Breast epithelium (tissue), 3 donors: ENCODE results near the gene PCDH15.

Experiments used
- POLR2A ChIP-seq: fragments of 450-650 bp; IDR thresholded peaks from one replicate; pipeline ENCODE4 v1.6.1; 2016; ENCODE audit warnings: antibody characterized with exemption, mild to moderate bottlenecking, moderate library complexity
- POLR2AphosphoS5 ChIP-seq, 3 donors: sonication (generic); formaldehyde crosslinking; IDR thresholded peaks; one replicate each; pipeline ENCODE4 v1.6.1; 2017; ENCODE audit warnings: antibody characterized with exemption in 3 of 3
- TF ChIP-seq, protein P1 (sequence below), 3 donors: fragments of 450-650 bp; IDR thresholded peaks; one replicate each; pipeline ENCODE4 v1.5.1; 2016 to 2017; ENCODE audit warnings: antibody characterized with exemption in 3 of 3, mild to moderate bottlenecking in 3 of 3, moderate library complexity in 3 of 3

DNA sequence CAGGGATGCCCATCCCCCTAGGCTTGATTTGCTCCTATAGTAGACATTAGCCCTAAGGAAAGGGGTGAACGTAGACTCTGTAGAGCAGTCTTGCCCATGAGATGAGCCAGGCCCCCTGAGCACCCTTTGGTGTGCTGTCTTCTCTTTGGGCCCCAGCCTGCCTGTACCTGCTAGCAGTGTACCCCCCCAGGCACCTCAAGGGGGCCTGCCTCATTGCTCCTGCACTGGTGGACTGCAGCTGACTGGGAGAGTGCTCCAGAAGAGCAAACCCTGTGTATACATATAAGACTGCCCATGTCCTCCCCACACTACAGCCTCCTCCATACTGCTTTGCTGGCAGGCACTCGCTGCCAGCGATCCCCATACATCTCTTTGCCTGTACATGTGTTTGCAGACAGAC, 206.7 kb downstream of the PCDH15 start:
- TF ChIP-seq, protein P1, sequence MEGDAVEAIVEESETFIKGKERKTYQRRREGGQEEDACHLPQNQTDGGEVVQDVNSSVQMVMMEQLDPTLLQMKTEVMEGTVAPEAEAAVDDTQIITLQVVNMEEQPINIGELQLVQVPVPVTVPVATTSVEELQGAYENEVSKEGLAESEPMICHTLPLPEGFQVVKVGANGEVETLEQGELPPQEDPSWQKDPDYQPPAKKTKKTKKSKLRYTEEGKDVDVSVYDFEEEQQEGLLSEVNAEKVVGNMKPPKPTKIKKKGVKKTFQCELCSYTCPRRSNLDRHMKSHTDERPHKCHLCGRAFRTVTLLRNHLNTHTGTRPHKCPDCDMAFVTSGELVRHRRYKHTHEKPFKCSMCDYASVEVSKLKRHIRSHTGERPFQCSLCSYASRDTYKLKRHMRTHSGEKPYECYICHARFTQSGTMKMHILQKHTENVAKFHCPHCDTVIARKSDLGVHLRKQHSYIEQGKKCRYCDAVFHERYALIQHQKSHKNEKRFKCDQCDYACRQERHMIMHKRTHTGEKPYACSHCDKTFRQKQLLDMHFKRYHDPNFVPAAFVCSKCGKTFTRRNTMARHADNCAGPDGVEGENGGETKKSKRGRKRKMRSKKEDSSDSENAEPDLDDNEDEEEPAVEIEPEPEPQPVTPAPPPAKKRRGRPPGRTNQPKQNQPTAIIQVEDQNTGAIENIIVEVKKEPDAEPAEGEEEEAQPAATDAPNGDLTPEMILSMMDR (IDR thresholded peaks at IDR 0.05), result no peak
- TF ChIP-seq POLR2A, result no peak
- TF ChIP-seq POLR2AphosphoS5 (IDR thresholded peaks at IDR 0.05), result no peak
